HEK293 (cell line): ENCODE results near the gene PINLYP.

Experiments
- CTCF ChIA-PET: fragments of 350-600 bp; formaldehyde crosslinking; extraction: SDS; loops from one replicate; lab custom pipeline; 2021; ENCODE audit warnings: antibody characterized with exemption; lab: Yijun Ruan, JAX
- POLR2A ChIA-PET: fragments of 300-600 bp; formaldehyde crosslinking; extraction: SDS; loops from one replicate; lab custom pipeline; 2020; ENCODE audit warnings: antibody characterized with exemption, inconsistent platforms; lab: Yijun Ruan, JAX
- H3K27ac ChIP-seq: fragments of 200-500 bp; sonication (Bioruptor generic); 2 replicates; pipeline ENCODE4 v1.5.1; 2014; ENCODE audit warnings: low read depth, low read length, control low read depth, inconsistent platforms; ENCODE audit errors: extremely low read depth
- H3K36me3 ChIP-seq, 2 experiments: fragments of 200-500 bp in 1 of 2; sonication (Bioruptor generic) in 1 of 2; 1 replicate in 1 of 2; 2 replicates in 1 of 2; pipeline ENCODE4 v1.5.1; 2014 to 2017; ENCODE audit warnings: inconsistent platforms in 2 of 2, low read length in 2 of 2; ENCODE audit not compliant: control insufficient read depth in 2 of 2, insufficient read depth in 1 of 2
- H3K4me1 ChIP-seq: fragments of 200-500 bp; sonication (Bioruptor generic); 2 replicates; pipeline ENCODE4 v1.5.1; 2014; ENCODE audit warnings: mild to moderate bottlenecking, low read length, inconsistent platforms; ENCODE audit not compliant: control insufficient read depth, insufficient read depth
- H3K4me3 ChIP-seq: 2 replicates; pipeline ENCODE4 v1.5.1; 2011; ENCODE audit warnings: low read depth, mild to moderate bottlenecking, control low read depth, low read length, moderate library complexity
- H3K9me3 ChIP-seq: fragments of 200-500 bp; sonication (Bioruptor generic); 2 replicates; pipeline ENCODE4 v1.5.1; 2014; ENCODE audit warnings: low read depth, low read length, inconsistent platforms; ENCODE audit not compliant: control insufficient read depth, insufficient read depth
- ELK4 ChIP-seq: IDR thresholded peaks from 2 replicates; pipeline ENCODE4 v1.6.1; 2011; ENCODE audit warnings: mild to moderate bottlenecking, low read depth, low read length, borderline replicate concordance
- GFI1B ChIP-seq: fragments of 450-650 bp; formaldehyde crosslinking; IDR thresholded peaks from 2 replicates; pipeline ENCODE4 v1.5.1; 2016; ENCODE audit warnings: missing biosample characterization, missing genetic modification characterization
- GLI2 ChIP-seq: fragments of 450-650 bp; formaldehyde crosslinking; IDR thresholded peaks from 2 replicates; pipeline ENCODE4; 2017; ENCODE audit warnings: missing biosample characterization, missing genetic modification characterization, low read depth, borderline replicate concordance
- KLF10 ChIP-seq: fragments of 450-650 bp; IDR thresholded peaks from 2 replicates; pipeline ENCODE4 v1.5.1; 2018; ENCODE audit warnings: missing biosample characterization, mild to moderate bottlenecking, missing genetic modification characterization
- OVOL3 ChIP-seq: fragments of 450-650 bp; formaldehyde crosslinking; IDR thresholded peaks from 2 replicates; pipeline ENCODE4 v1.5.1; 2016; ENCODE audit warnings: missing biosample characterization, missing genetic modification characterization
- SP7 ChIP-seq: fragments of 450-650 bp; formaldehyde crosslinking; IDR thresholded peaks from 2 replicates; pipeline ENCODE4 v1.5.1; 2016; ENCODE audit warnings: missing biosample characterization, missing genetic modification characterization
- TSHZ1 ChIP-seq: fragments of 450-650 bp; formaldehyde crosslinking; IDR thresholded peaks from 2 replicates; pipeline ENCODE4 v1.5.1; 2016; ENCODE audit warnings: missing biosample characterization, missing genetic modification characterization, borderline replicate concordance
- ZNF138 ChIP-seq: fragments of 450-650 bp; formaldehyde crosslinking; IDR thresholded peaks from 2 replicates; pipeline ENCODE4 v1.5.1; 2016; ENCODE audit warnings: missing biosample characterization, missing genetic modification characterization, borderline replicate concordance
- ZNF146 ChIP-seq: fragments of 450-650 bp; formaldehyde crosslinking; IDR thresholded peaks from 2 replicates; pipeline ENCODE4 v1.5.1; 2016; ENCODE audit warnings: missing biosample characterization, missing genetic modification characterization
- ZNF148 ChIP-seq: fragments of 450-650 bp; formaldehyde crosslinking; IDR thresholded peaks from 2 replicates; pipeline ENCODE4 v1.5.0; 2017; ENCODE audit warnings: missing biosample characterization, missing genetic modification characterization, borderline replicate concordance
- ZNF16 ChIP-seq: fragments of 450-650 bp; formaldehyde crosslinking; IDR thresholded peaks from 2 replicates; pipeline ENCODE4 v1.5.1; 2016; ENCODE audit warnings: low read depth, missing biosample characterization, missing genetic modification characterization
- ZNF18 ChIP-seq: fragments of 450-650 bp; formaldehyde crosslinking; IDR thresholded peaks from 2 replicates; pipeline ENCODE4 v1.5.1; 2016; ENCODE audit warnings: missing biosample characterization, missing genetic modification characterization
- ZNF23 ChIP-seq: fragments of 450-650 bp; formaldehyde crosslinking; IDR thresholded peaks from 2 replicates; pipeline ENCODE4 v1.5.1; 2016; ENCODE audit warnings: missing biosample characterization, missing genetic modification characterization, borderline replicate concordance
- ZNF239 ChIP-seq: fragments of 450-650 bp; formaldehyde crosslinking; IDR thresholded peaks from 2 replicates; pipeline ENCODE4 v1.5.1; 2016; ENCODE audit warnings: missing biosample characterization, missing genetic modification characterization
- ZNF292 ChIP-seq: fragments of 450-650 bp; formaldehyde crosslinking; IDR thresholded peaks from 2 replicates; pipeline ENCODE4 v1.5.1; 2016; ENCODE audit warnings: low read depth, missing biosample characterization, missing genetic modification characterization, borderline replicate concordance
- ZNF302 ChIP-seq: fragments of 450-650 bp; formaldehyde crosslinking; IDR thresholded peaks from 2 replicates; pipeline ENCODE4 v1.5.1; 2016; ENCODE audit warnings: missing biosample characterization, missing genetic modification characterization, low read depth
- ZNF416 ChIP-seq: fragments of 450-650 bp; formaldehyde crosslinking; IDR thresholded peaks from 2 replicates; pipeline ENCODE4 v1.5.1; 2016; ENCODE audit warnings: missing biosample characterization, missing genetic modification characterization
- ZNF426 ChIP-seq: fragments of 450-650 bp; formaldehyde crosslinking; IDR thresholded peaks from 2 replicates; pipeline ENCODE4 v1.5.1; 2017; ENCODE audit warnings: missing biosample characterization, missing genetic modification characterization, mild to moderate bottlenecking, inconsistent platforms, moderate library complexity
- ZNF433 ChIP-seq: fragments of 450-650 bp; formaldehyde crosslinking; IDR thresholded peaks from 2 replicates; pipeline ENCODE4 v1.5.1; 2016; ENCODE audit warnings: missing biosample characterization, missing genetic modification characterization, low read depth
- ZNF449 ChIP-seq: fragments of 450-650 bp; formaldehyde crosslinking; IDR thresholded peaks from 2 replicates; pipeline ENCODE4 v1.5.1; 2017; ENCODE audit warnings: missing biosample characterization, mild to moderate bottlenecking, missing genetic modification characterization, moderate library complexity
- ZNF548 ChIP-seq: fragments of 450-650 bp; formaldehyde crosslinking; IDR thresholded peaks from 2 replicates; pipeline ENCODE4 v1.5.1; 2016; ENCODE audit warnings: missing biosample characterization, missing genetic modification characterization
- ZNF654 ChIP-seq: fragments of 450-650 bp; formaldehyde crosslinking; IDR thresholded peaks from 2 replicates; pipeline ENCODE4 v1.5.1; 2016; ENCODE audit warnings: low read depth, missing biosample characterization, missing genetic modification characterization
- ZNF692 ChIP-seq: fragments of 450-650 bp; formaldehyde crosslinking; IDR thresholded peaks from 2 replicates; pipeline ENCODE4 v1.5.1; 2016; ENCODE audit warnings: missing biosample characterization, missing genetic modification characterization
- ZNF785 ChIP-seq: fragments of 450-650 bp; formaldehyde crosslinking; IDR thresholded peaks from 2 replicates; pipeline ENCODE4 v1.5.1; 2016; ENCODE audit warnings: missing biosample characterization, missing genetic modification characterization
- ZNF843 ChIP-seq: fragments of 450-650 bp; formaldehyde crosslinking; IDR thresholded peaks from 2 replicates; pipeline ENCODE4 v1.5.1; 2016; ENCODE audit warnings: missing biosample characterization, missing genetic modification characterization
- ZSCAN16 ChIP-seq: fragments of 450-650 bp; formaldehyde crosslinking; IDR thresholded peaks from 2 replicates; pipeline ENCODE4 v1.5.1; 2016; ENCODE audit warnings: missing biosample characterization, missing genetic modification characterization
- ZSCAN23 ChIP-seq: fragments of 450-650 bp; formaldehyde crosslinking; IDR thresholded peaks from 2 replicates; pipeline ENCODE4 v1.5.1; 2016; ENCODE audit warnings: missing biosample characterization, missing genetic modification characterization

PINLYP gene

GRCh38 chr19:43610493-43610892 is 34.9 kb downstream of the PINLYP start:
- Histone ChIP-seq H3K4me1 (peaks cover 28% of the 10 kb centered on the region), H3K9me3 (no peaks in the 10 kb centered on the region; the same call in 1 of the 2 replicates), H3K36me3 (peaks cover 58 to 84% of the 10 kb centered on the region in 2 experiments), H3K27ac (peak overlapping the region; percentile 52; the same call in 1 of the 2 replicates), H3K4me3 (no peak overlapping the region)
- POLR2A ChIA-PET = interaction anchor here (0.5 to 1.3 kb wide), 4 partner anchors 13 to 117 kb away, joined by 3 to 4 read pairs (median 4); no protein-coding TSS in a partner anchor
- CTCF ChIA-PET = interaction anchor here (1.3 kb wide), 1 partner anchor 41 kb away, joined by 3 read pairs; no protein-coding TSS in a partner anchor
- no peak for TF ChIP-seq ZNF416 (tag by site-specific recombination)
- TF ChIP-seq ZNF548 (tag by site-specific recombination) = no peak
- TF ChIP-seq ZNF302 = no peak
- no peak for TF ChIP-seq ZNF692 (tag by site-specific recombination)
- TF ChIP-seq ZSCAN23 (tag by site-specific recombination) = no peak
- no peak for TF ChIP-seq ZNF292
- TF ChIP-seq ZNF433 (tag by site-specific recombination) = no peak
- no peak for TF ChIP-seq ZNF148 (tag by site-specific recombination)
- TF ChIP-seq ZNF449 = no peak
- TF ChIP-seq ZNF16 (tag by site-specific recombination) = no peak
- no peak for TF ChIP-seq KLF10 (tag by site-specific recombination)
- no peak for TF ChIP-seq ZNF785 (tag by site-specific recombination)
- TF ChIP-seq ZNF239 (tag by site-specific recombination) = no peak
- no peak for TF ChIP-seq OVOL3 (tag by site-specific recombination)
- TF ChIP-seq GLI2 (tag by site-specific recombination) = no peak
- TF ChIP-seq SP7 (tag by site-specific recombination) = peak; percentile 52; the same call in 1 of the 2 replicates
- no peak; the same call in 1 of the 2 replicates for TF ChIP-seq TSHZ1 (tag by site-specific recombination)
- TF ChIP-seq ZNF843 (tag by site-specific recombination) = no peak
- no peak for TF ChIP-seq ZNF138
- TF ChIP-seq ZNF426 = no peak
- no peak for TF ChIP-seq ELK4
- no peak for TF ChIP-seq ZNF146
- no peak for TF ChIP-seq ZNF23 (tag by site-specific recombination)
- TF ChIP-seq ZSCAN16 (tag by site-specific recombination) = no peak
- no peak for TF ChIP-seq GFI1B (tag by site-specific recombination)
- TF ChIP-seq ZNF18 (tag by site-specific recombination) = peak; percentile 82
- TF ChIP-seq ZNF654 = no peak
